GM19025 (cell line): ENCODE results near the gene XPNPEP3.

Experiments
- ATAC-seq: cut with Tn5 transposase; IDR thresholded peaks from one replicate; pipeline ENCODE4 v1.9.1; 2021; ENCODE audit warnings: mild to moderate bottlenecking, low read depth, moderate library complexity; ENCODE audit not compliant: unreplicated experiment

The XPNPEP3 gene

DNA sequence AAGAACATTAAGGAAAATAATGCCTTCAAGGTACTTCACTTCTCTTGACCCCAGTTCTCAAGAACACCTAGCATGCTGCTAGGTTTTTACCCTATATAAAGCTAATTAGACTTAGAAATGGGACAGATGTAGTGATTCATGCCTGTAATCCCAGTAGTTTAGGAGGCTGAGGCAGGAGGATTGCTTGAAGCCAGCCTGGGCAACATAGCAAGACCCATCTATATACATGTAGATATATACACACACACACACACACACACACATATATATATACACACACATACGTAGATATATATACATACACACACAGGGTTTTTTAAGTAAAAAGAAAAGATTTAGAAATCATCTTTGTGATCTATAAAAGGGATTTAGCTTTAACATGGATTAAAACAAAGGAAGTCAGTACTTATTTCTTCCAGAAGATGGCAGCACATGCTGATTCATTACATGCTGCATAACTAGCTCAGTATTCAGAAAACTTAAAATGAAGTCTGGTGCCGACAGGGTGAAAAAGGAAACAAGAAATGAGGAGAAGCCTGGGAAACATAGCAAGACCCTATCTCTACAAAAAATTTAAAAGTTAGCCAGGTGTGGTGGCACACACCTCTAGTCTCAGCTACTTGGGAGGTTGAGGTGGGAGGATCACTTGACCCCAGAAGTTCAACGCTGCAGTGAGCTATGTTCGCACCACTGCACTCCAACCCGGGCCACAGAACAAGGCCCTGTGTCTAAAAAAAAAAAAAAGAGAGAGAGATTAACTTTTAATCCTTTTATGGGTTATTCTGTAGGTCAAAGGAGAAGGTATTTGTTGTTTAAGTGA lies 65.7 kb downstream of the XPNPEP3 start:
- ATAC-seq: no peak

DNA sequence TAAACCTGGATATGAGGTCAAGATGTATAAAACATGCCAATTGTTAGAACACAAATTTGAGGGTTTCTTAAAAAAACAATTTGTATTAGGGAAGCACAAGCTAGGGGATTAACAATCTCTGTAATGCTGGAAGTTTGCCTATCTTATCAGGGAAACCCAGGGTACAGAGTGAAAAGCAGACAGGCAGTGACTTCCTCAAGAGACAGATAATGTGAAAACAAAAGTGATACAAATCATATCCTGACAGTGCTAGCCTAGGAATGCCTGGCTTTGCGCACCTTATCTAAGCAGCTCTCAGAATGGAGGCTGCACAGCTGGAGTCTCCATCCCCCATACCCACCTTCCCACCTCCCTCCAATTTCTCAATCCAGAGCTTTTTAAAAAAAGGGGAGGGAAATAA lies 71.7 kb downstream of the XPNPEP3 start:
- no peak for ATAC-seq

- no peak for ATAC-seq
Measured at GRCh38 chr22:40932396-40932795, 75.4 kb downstream of the XPNPEP3 start.

GRCh38 chr22:40939202-40939601 lies 82.3 kb downstream of the XPNPEP3 start:
- ATAC-seq: no peak

DNA sequence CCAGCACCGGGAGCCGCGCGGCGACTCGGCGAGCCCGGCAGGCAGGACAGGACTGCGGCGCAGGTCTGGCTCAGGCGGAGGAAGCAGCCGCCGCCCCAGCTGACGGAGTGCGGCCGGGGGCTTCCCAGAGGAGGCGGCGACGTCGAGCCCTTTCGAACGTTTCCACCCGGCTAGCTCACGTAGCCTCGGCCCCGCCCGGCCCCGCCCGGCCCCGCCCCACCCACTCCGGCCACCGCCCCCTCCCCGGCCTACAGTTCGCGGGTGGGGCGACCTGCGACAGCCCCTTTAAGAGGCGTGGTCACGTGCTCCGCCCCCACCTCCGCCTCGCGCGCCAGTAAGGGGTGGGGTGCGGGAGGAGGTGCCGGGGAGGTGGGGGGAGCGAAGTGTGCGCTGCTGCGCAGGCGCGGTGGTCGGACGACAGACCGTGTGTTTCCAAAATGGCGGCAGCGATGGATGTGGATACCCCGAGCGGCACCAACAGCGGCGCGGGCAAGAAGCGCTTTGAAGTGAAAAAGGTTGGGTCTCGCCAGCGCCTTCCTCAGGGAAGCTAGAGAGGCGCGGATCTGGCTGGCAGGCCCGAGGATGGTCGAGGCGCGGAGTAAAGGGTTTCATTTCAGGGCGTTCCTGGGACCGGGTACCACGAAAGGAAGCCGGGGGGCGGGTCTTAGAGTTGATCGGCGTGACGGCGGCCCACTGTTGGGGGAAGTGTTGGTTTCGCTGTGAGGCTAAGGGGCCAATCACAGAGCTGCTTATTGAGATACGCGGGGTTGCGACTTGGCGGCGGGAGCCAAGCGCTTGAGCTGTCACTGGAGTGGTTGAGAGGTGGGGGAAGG lies 94.2 kb downstream of the XPNPEP3 start, which contains the start of gene RBX1:
Gene RBX1 (plus strand): TSS at position 417 of the 833 bp plus-strand sequence. CDS start 21 bp downstream, at position 438.
- ATAC-seq: peak; percentile 69

GRCh38 chr22:40951795-40952605 lies 95.1 kb downstream of the XPNPEP3 start:
- no peak for ATAC-seq

- ATAC-seq: no peak
Measured at GRCh38 chr22:40953471-40953870, 96.5 kb downstream of the XPNPEP3 start.

DNA sequence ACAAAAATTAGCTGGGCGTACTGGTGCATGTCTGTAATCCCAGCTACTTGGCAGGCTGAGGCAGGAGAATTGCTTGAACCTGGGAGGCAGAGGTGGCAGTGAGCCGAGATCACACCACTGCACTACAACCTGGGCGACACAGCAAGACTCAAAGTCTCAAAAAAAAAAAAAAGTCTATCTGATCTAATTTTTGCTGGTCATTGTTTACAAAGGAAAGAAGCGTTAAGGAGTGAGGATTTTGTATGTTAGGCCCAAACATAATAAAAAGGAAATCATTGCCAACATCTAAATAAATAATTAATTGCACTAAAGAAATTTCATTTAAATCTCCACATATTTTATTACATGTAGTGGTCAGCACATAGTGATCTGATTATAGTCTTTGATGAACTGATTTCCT lies 97.2 kb downstream of the XPNPEP3 start:
- ATAC-seq: no peak

GRCh38 chr22:40955571-40955970 lies 98.6 kb downstream of the XPNPEP3 start:
- ATAC-seq: no peak

DNA sequence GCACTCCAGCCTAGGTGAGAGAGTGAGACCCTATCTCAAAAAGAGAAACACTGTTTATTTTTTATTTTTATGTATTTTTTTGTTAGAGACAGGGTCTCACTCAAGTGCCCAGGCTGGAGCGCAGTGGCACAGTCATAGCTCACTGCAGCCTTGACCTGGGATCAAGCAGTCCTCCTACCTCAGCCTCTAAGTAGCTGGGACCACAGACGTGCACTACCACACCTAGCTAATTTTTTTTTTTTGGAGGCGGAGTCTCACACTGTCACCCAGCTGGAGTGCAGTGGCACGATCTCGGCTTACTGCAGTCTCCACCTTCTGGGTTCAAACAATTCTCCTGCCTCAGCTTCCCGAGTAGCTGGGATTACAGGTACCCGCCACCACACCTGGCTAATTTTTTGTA lies 100.7 kb downstream of the XPNPEP3 start:
- ATAC-seq: no peak

- no peak for ATAC-seq
Measured at GRCh38 chr22:40958299-40958698, 101.4 kb downstream of the XPNPEP3 start.

DNA sequence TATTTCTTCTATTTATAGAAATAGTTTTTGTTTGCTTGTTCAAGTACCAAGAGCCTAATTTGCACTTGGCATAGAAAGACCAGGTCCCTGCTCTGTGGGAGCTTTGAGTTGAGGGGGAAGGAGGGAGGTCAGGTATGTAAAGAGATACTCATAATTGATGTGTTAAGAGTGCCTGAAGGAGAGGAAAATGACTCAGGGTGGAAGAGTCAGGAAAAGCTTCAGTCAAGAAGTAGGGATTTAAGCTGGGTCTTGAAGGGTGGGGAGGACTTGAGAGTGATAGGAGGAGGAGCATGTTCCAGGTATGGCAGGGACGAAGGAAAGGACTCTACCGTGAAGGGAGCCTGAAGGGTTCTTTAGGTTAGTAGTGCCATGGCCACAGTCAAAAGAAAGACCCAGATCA lies 103.2 kb downstream of the XPNPEP3 start:
- no peak for ATAC-seq

DNA sequence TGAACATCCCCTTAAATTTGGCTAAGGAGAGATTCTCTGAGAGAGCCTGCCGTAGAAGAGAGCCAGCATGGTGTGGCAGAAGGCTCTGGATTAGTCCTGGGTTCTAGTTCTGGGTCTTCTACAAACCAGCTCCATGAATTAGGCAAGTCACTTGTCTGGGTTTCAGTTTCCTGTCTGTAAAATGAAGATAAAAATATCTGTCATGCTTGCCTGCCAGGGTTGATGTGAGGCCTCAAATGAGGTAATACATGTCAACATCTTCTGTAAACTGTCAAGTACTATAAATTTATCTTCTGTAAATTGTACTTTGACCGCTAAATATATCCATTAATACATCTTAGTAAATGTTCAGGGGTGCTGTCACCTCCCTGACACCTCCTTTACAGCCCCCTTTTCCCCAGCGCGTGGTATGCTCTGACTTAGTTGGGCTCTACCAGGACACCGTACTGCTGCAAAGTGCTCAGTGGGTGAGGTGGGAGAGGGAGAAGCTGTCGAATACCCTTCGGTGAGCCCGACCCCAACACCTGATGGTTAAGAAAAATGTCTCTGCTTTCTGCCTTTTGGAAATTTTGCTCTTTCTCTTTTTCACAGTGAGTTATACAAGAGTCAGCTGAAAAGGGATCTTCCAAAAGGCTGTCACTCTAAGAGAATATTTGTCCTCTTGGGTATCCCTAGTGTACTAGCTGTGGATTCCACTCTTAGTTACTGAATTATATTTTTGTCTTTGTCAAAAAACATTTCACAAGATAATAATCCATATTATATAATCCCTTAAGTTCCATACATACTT lies 109.2 kb downstream of the XPNPEP3 start:
- ATAC-seq: no peak

- ATAC-seq: no peak
Measured at GRCh38 chr22:40966726-40967085, 109.8 kb downstream of the XPNPEP3 start.

- ATAC-seq: no peak
Measured at GRCh38 chr22:40967111-40967760, 110.3 kb downstream of the XPNPEP3 start.

DNA sequence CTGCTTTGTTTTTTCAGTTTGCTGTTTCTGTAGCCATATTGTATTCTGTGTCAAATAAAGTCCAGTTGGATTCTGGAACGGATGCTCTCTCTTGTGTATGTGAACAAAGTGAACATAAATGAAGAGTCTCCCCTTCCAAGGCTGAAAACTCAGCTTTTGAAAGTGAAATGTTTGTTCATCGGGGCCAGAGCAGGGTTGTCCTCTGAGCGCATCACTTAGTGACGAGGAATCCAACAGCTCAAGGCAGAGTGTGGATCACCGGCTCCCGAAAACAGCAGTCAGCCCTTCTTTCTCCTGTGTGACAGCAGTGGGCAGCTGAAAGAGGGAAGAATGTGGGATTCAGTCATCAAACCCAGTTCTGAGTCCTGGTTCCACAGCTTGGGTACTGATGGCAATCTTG lies 115.6 kb downstream of the XPNPEP3 start:
- no peak for ATAC-seq

DNA sequence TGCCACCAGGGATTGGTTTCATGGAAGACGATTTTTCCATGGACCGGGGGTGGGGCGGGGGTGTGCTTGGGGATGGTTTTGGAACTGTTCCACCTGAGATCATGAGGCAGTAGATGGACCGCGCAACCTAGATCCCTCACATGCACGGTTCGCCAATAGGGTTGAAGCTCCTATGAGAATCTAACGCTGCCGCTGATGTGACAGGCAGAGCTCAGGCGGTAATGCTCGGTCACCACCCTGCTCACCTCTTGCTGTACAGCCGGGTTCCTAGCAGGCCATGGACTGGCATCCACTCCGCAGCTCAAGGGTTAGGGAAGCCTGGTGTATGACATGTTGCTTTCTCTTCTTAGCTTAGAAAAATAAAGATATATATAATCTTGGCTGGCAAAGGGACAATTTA lies 116.2 kb downstream of the XPNPEP3 start:
- ATAC-seq: no peak

- no peak for ATAC-seq
Measured at GRCh38 chr22:40975366-40975765, 118.4 kb downstream of the XPNPEP3 start.

DNA sequence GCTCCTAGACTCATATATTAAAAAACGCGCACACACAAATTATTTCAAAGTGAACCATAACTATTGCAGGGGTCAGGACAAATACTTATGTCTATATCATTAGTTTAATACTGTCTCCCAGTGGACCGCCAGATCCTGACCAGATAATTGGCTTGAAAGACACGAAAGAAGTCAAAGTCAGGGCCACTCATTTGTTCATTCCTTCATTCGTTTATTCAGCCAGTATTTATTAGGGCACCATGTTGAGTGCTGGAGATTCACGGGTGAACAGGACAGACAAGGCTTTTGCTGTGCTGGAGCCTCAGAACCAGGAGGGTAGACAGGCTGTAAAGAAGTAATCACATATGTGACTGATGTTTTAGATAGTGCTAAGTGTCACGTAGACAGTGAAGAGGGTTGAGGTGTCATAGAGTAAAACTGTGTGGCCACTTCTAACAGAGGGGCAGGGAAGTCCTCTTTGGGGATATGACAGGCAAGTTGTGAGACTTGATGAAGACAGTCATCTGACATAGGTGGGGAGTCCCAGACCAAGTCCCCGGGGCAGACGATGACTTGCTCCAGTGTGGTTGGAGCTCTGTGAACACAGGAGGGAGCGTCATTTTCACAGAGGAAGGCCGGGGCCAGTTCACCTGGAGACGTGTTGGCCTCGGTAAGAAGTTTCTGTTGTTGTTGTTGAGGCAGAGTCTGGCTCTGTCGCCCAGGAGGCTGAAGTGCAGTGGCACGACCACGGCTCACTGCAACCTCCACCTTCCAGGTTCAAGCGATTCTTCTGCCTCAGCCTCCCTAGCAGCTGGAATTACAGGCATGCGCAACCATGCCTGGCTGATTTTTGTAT lies 120.1 kb downstream of the XPNPEP3 start:
- no peak for ATAC-seq
